Measurements from ENCODE around the gene CUEDC2.

CUEDC2 gene

GRCh38 chr10:102429468-102429867 lies 2.9 kb downstream of the CUEDC2 start:
- no peak for DNase-seq (ENCODE audit: low read depth)
- no peak overlapping the region for H3K4me3 ChIP-seq (ENCODE audit: low read depth, low read length)

- H3K4me3 ChIP-seq (ENCODE audit: low read depth, low read length): no peak overlapping the region
- DNase-seq (ENCODE audit: low read depth): no peak
Observed at GRCh38 chr10:102426803-102427287, 5.5 kb downstream of the CUEDC2 start.

- H3K4me3 ChIP-seq (ENCODE audit: low read depth, low read length): no peak overlapping the region
Observed at GRCh38 chr10:102425444-102425843, 6.9 kb downstream of the CUEDC2 start.

GRCh38 chr10:102424916-102425315 lies 7.5 kb downstream of the CUEDC2 start:
- no peak for DNase-seq (ENCODE audit: low read depth)
- H3K4me3 ChIP-seq (ENCODE audit: low read depth, low read length): no peak overlapping the region

More at GRCh38 chr10:102425444-102425843, 6.9 kb downstream of the CUEDC2 start:
- DNase-seq (ENCODE audit: low read depth): no peak

GRCh38 chr10:102424145-102424544 lies 8.2 kb downstream of the CUEDC2 start:
- DNase-seq (ENCODE audit: low read depth): no peak
- H3K4me3 ChIP-seq (ENCODE audit: low read depth, low read length): no peak overlapping the region

GRCh38 chr10:102423372-102423968 lies 8.9 kb downstream of the CUEDC2 start:
- no peak overlapping the region for H3K4me3 ChIP-seq (ENCODE audit: low read depth, low read length)
- no peak for DNase-seq (ENCODE audit: low read depth)

- DNase-seq (ENCODE audit: low read depth): no peak
- peak overlapping the region; percentile 93 for H3K4me3 ChIP-seq (ENCODE audit: low read depth, low read length)
Observed at GRCh38 chr10:102422545-102423129, 9.7 kb downstream of the CUEDC2 start.

- no peak for DNase-seq (ENCODE audit: low read depth)
- peak overlapping the region; percentile 93 for H3K4me3 ChIP-seq (ENCODE audit: low read depth, low read length)
Observed at GRCh38 chr10:102421757-102422512, 10.4 kb downstream of the CUEDC2 start.

GRCh38 chr10:102421507-102421756 lies 10.9 kb downstream of the CUEDC2 start:
- H3K4me3 ChIP-seq (ENCODE audit: low read depth, low read length): peak overlapping the region; percentile 93
- DNase-seq (ENCODE audit: low read depth): no peak

- H3K4me3 ChIP-seq (ENCODE audit: low read depth, low read length): peak within 1 kb of the TSS; percentile 93
- peak; percentile 84 for DNase-seq (ENCODE audit: low read depth)
Observed at GRCh38 chr10:102420714-102421506, 11.5 kb downstream of the CUEDC2 start, which contains the start of gene FBXL15. FBXL15 (plus strand) TSS chr10:102420836; CDS start chr10:102421130, 294 bp downstream.

GRCh38 chr10:102420181-102420713 lies 12.1 kb downstream of the CUEDC2 start:
- DNase-seq (ENCODE audit: low read depth): no peak

GRCh38 chr10:102419269-102420180 lies 12.8 kb downstream of the CUEDC2 start:
- H3K4me3 ChIP-seq (ENCODE audit: low read depth, low read length): peak overlapping the region; percentile 93
- DNase-seq (ENCODE audit: low read depth): no peak

More at GRCh38 chr10:102420181-102420713, 12.1 kb downstream of the CUEDC2 start:
- peak overlapping the region; percentile 93 for H3K4me3 ChIP-seq (ENCODE audit: low read depth, low read length)

- peak within 1 kb of the TSS; percentile 93 for H3K4me3 ChIP-seq (ENCODE audit: low read depth, low read length)
- DNase-seq (ENCODE audit: low read depth): no peak
Observed at GRCh38 chr10:102418622-102419268, 13.6 kb downstream of the CUEDC2 start, which contains the start of gene PSD. PSD (minus strand) TSS chr10:102418785; CDS start chr10:102417038, 1,747 bp downstream.

- DNase-seq (ENCODE audit: low read depth): no peak
- H3K4me3 ChIP-seq (ENCODE audit: low read depth, low read length): no peak overlapping the region
Observed at GRCh38 chr10:102416695-102417094, 15.7 kb downstream of the CUEDC2 start.

GRCh38 chr10:102416283-102416682 lies 16.1 kb downstream of the CUEDC2 start:
- DNase-seq (ENCODE audit: low read depth): no peak
- H3K4me3 ChIP-seq (ENCODE audit: low read depth, low read length): no peak overlapping the region

- DNase-seq (ENCODE audit: low read depth): no peak
- no peak overlapping the region for H3K4me3 ChIP-seq (ENCODE audit: low read depth, low read length)
Observed at GRCh38 chr10:102414749-102415148, 17.6 kb downstream of the CUEDC2 start.

GRCh38 chr10:102413806-102414561 lies 18.4 kb downstream of the CUEDC2 start:
- no peak overlapping the region for H3K4me3 ChIP-seq (ENCODE audit: low read depth, low read length)
- no peak for DNase-seq (ENCODE audit: low read depth)
